Endodermal cell (in vitro differentiated cells): ENCODE measurements around the gene PHC2. TPM values are rescaled to one million over a fixed set of nuclear protein-coding genes. Genes with fewer than 3 reads are reported as not detected.

ENCODE experiments used
- DNase-seq: peaks from one replicate; pipeline ENCODE4 v3.0.0-alpha.2; 2017
- H3K27ac ChIP-seq: 2 replicates; pipeline ENCODE4 v1.5.1; 2013; ENCODE audit warnings: mild to moderate bottlenecking, low read depth, low read length, moderate library complexity
- H3K27me3 ChIP-seq: 2 replicates; pipeline ENCODE4 v1.6.1; 2013; ENCODE audit warnings: mild to moderate bottlenecking, low read length, moderate library complexity; ENCODE audit not compliant: insufficient read depth, control insufficient read depth, poor library complexity, severe bottlenecking
- H3K36me3 ChIP-seq: 2 replicates; pipeline ENCODE4 v1.7.0; 2013; ENCODE audit warnings: mild to moderate bottlenecking, low read length, moderate library complexity; ENCODE audit not compliant: control insufficient read depth, insufficient read depth
- H3K4me1 ChIP-seq: one replicate; pipeline ENCODE4 v1.7.0; 2013; ENCODE audit warnings: low read length; ENCODE audit not compliant: control insufficient read depth, insufficient read depth
- H3K4me3 ChIP-seq: 2 replicates; pipeline ENCODE4 v1.5.1; 2013; ENCODE audit warnings: mild to moderate bottlenecking, low read length, moderate library complexity
- H3K9ac ChIP-seq: 2 replicates; pipeline ENCODE4 v1.6.1; 2013; ENCODE audit warnings: mild to moderate bottlenecking, low read length, moderate library complexity; ENCODE audit not compliant: poor library complexity, severe bottlenecking; ENCODE audit errors: extremely low read depth
- H3K9me3 ChIP-seq: 2 replicates; pipeline ENCODE4 v1.6.1; 2013; ENCODE audit warnings: mild to moderate bottlenecking, low read length, moderate library complexity; ENCODE audit not compliant: control insufficient read depth
- H3K27ac Mint-ChIP-seq: 2 replicates; pipeline ENCODE4 v1.8.0; 2020; ENCODE audit warnings: mixed read lengths
- H3K27me3 Mint-ChIP-seq: 2 replicates; pipeline ENCODE4 v1.8.0; 2021; ENCODE audit warnings: mild to moderate bottlenecking, mixed read lengths; ENCODE audit not compliant: insufficient read depth
- H3K36me3 Mint-ChIP-seq: 2 replicates; pipeline ENCODE4 v1.8.0; 2020; ENCODE audit warnings: low read depth, mixed read lengths
- H3K4me1 Mint-ChIP-seq: 2 replicates; pipeline ENCODE4 v1.8.0; 2020; ENCODE audit warnings: mixed read lengths
- H3K4me3 Mint-ChIP-seq: 2 replicates; pipeline ENCODE4 v1.8.0; 2020; ENCODE audit warnings: mild to moderate bottlenecking, moderate library complexity, mixed read lengths
- H3K9me3 Mint-ChIP-seq: 2 replicates; pipeline ENCODE4 v1.8.0; 2020; ENCODE audit warnings: mild to moderate bottlenecking, mixed read lengths
- WGBS, 2 experiments: methylation state at CpG; one replicate each; pipeline versions ENCODE4 v1.1.5 to v1.1.7; 2013; ENCODE audit warnings: missing lambda C conversion rate in 2 of 2, mixed read lengths in 1 of 2; ENCODE audit not compliant: insufficient coverage in 1 of 2, insufficient read length in 1 of 2; 5-methylcytosine and 5-hydroxymethylcytosine counted together
- total RNA-seq, 2 donors: library from RNA; stranded (reverse); fragmentation: NEBNext Ultra II Directional in 1 of 2; extraction: Animal tissue kit (Norgen Biotek cat#: 25700) in 1 of 2; gene quantifications; 2 replicates in 1 of 2; 3 replicates in 1 of 2; pipeline ENCODE4 v1.2.1, GENCODE V29; 2021
- TF ChIP-seq, protein P1 (sequence below): fragments of 200-600 bp; sonication (generic); conservative IDR thresholded peaks from 2 replicates; pipeline ENCODE4 v1.5.0; 2021; ENCODE audit warnings: antibody characterized with exemption, mild to moderate bottlenecking

The PHC2 gene
- total RNA-seq, 2 donors from 2014 or later = 32.1 to 43.9 TPM

DNA sequence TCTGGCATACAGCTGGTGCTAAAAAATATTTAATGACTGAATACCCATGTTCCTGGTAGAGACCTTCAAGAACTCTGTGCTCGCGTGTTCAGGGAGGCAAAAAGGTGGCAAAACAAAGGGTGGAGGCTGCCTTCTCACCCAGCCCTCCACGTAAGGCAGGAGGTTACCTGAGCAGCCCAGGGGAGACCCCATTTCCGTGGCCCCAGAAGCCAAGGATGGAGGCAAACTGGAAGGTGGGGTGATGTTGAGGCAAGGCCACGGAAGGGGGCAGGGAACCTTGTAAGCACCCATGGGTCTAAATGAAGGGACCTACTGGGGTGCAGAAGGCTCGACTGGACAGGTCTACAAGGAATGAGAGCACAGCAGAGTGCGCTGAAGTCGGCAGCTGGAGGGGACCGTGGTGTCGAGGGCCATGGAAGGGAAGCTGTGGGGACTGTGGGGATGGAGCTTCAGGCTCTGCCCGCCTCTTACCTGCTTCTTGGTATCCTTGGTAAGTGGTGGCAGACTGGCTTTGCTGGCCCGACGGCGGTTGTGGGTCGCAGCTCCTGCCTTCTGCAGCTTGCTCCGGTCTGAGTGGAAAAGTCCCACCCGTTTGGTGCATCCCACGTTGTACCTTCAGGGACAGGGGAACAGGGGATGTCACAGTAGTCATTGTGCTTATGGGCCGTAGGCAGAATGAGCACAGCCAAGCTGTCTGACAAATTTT is 101.1 kb downstream of the PHC2 start:
- Histone ChIP-seq H3K36me3 (peaks cover 95% of the 10 kb centered on the region), H3K27me3 (no peaks in the 10 kb centered on the region), H3K9me3 (no peaks in the 10 kb centered on the region), H3K4me3 (no peak overlapping the region), H3K27ac (no peak overlapping the region), H3K9ac (no peak overlapping the region), H3K4me1 (peaks cover 4% of the 10 kb centered on the region)
- no peak overlapping the region for H3K27ac Mint-ChIP-seq
- no peak for DNase-seq
- no peak overlapping the region for H3K4me3 Mint-ChIP-seq
- H3K36me3 Mint-ChIP-seq = peaks cover 93% of the 10 kb centered on the region
- H3K9me3 Mint-ChIP-seq = no peaks in the 10 kb centered on the region
- peaks cover 6% of the 10 kb centered on the region for H3K4me1 Mint-ChIP-seq
- TF ChIP-seq, protein P1, sequence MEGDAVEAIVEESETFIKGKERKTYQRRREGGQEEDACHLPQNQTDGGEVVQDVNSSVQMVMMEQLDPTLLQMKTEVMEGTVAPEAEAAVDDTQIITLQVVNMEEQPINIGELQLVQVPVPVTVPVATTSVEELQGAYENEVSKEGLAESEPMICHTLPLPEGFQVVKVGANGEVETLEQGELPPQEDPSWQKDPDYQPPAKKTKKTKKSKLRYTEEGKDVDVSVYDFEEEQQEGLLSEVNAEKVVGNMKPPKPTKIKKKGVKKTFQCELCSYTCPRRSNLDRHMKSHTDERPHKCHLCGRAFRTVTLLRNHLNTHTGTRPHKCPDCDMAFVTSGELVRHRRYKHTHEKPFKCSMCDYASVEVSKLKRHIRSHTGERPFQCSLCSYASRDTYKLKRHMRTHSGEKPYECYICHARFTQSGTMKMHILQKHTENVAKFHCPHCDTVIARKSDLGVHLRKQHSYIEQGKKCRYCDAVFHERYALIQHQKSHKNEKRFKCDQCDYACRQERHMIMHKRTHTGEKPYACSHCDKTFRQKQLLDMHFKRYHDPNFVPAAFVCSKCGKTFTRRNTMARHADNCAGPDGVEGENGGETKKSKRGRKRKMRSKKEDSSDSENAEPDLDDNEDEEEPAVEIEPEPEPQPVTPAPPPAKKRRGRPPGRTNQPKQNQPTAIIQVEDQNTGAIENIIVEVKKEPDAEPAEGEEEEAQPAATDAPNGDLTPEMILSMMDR = no peak
- peaks cover 17% of the 10 kb centered on the region for H3K27me3 Mint-ChIP-seq
- WGBS, 2 experiments = 88 to 89% methylated on average over 9 to 19 of the region's 19 CpGs

DNA sequence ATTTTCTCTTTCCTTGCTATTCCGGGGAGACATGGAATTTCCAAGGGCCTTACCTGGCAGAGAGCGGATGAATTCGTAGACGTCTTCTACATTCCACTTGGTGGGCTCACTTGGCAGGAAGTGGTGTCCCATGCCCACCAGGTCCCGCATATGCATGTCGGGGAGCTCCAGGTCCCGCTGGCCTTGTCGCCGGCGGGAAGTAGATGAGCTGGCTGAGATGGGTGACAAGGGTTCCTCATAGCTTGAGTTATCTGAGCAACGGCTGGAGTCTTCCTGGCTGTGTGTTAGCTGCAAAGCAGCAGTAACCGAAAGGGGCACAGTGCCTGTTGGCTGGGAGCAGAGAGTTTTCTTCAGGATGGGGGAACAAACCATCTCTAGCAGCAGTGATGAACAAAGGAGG is 102.1 kb downstream of the PHC2 start:
- Mint-ChIP-seq H3K4me1 (no peaks in the 10 kb centered on the region), H3K4me3 (no peak overlapping the region), H3K36me3 (peaks cover 93% of the 10 kb centered on the region), H3K27ac (no peak overlapping the region), H3K27me3 (peaks cover 10% of the 10 kb centered on the region), H3K9me3 (no peaks in the 10 kb centered on the region)
- WGBS, 2 experiments = 94 to 100% methylated on average over 6 to 12 of the region's 12 CpGs
- Histone ChIP-seq H3K9me3 (no peaks in the 10 kb centered on the region), H3K4me1 (no peaks in the 10 kb centered on the region), H3K27ac (no peak overlapping the region), H3K4me3 (no peak overlapping the region), H3K9ac (no peak overlapping the region), H3K27me3 (no peaks in the 10 kb centered on the region), H3K36me3 (peaks cover 94% of the 10 kb centered on the region)
- DNase-seq = no peak
- TF ChIP-seq, protein P1 = no peak

DNA sequence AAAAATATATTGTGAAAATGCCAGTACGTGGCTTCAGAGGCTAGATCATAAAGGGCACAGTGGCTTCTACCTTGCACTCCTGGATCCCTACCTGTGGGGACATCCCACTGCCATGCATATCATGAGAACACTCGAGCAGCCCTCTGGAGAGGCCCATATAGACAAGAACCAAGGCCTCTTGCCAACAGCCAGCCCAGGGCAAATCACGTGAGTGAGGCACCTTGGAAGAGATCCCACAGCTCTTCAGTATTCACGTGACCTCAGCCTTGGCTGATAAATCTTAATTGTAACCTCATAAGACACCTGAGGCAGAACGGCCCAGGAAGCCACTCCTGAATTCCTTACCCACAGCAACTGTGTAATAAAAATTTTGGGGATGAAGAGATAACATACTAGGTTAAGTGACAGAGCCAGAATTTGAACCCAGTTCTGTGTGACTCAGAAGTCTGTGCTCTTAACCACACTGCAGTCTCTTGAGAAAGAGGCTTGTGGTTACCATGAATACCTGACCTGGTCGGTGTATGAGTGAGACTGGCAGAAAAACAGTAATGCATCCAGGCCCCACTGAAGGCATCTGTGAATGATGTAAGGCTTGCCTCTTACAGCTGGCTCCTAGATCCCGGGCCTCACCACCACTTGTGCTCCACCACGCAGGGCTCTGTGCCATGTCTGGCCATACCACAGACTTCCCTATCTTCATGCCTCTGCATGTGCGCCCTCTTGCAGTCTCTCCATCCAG is 103.1 kb downstream of the PHC2 start:
- H3K4me1 Mint-ChIP-seq = no peaks in the 10 kb centered on the region
- H3K9me3 Mint-ChIP-seq = no peaks in the 10 kb centered on the region
- H3K9ac ChIP-seq = no peak overlapping the region
- H3K4me3 Mint-ChIP-seq = no peak overlapping the region
- no peaks in the 10 kb centered on the region for H3K9me3 ChIP-seq
- no peaks in the 10 kb centered on the region for H3K27me3 ChIP-seq
- H3K4me3 ChIP-seq = no peak overlapping the region
- H3K27ac Mint-ChIP-seq = no peak overlapping the region
- WGBS, 2 experiments = 96 to 100% methylated on average over 6 to 9 of the region's 9 CpGs
- H3K4me1 ChIP-seq = no peaks in the 10 kb centered on the region
- H3K36me3 ChIP-seq = peaks cover 88% of the 10 kb centered on the region
- no peak for DNase-seq
- peaks cover 2% of the 10 kb centered on the region for H3K27me3 Mint-ChIP-seq
- H3K36me3 Mint-ChIP-seq = peaks cover 89% of the 10 kb centered on the region
- no peak overlapping the region for H3K27ac ChIP-seq
- TF ChIP-seq, protein P1 = no peak
